NT2/D1 (cell line): ENCODE results near the gene ARHGAP10.

Experiments used
- SUZ12 ChIP-seq: IDR thresholded peaks from 2 replicates; pipeline ENCODE4 v1.6.1; 2011; ENCODE audit not compliant: insufficient read length, insufficient read depth; ENCODE audit errors: extremely low read depth
- YY1 ChIP-seq: IDR thresholded peaks from 2 replicates; pipeline ENCODE4 v1.6.1; 2011; ENCODE audit not compliant: insufficient read length, insufficient read depth

GRCh38 chr4:147940171-147940570 is 208.3 kb downstream of the ARHGAP10 start:
- TF ChIP-seq YY1: no peak
- no peak for TF ChIP-seq SUZ12
